ENCODE measurements around the gene SEPTIN12. TPM values are rescaled to one million over a fixed set of nuclear protein-coding genes. Genes with fewer than 3 reads are reported as not detected.

The SEPTIN12 gene
- total and polyA plus RNA-seq, 9 donors: 0.32 TPM; not detected in 8

DNA sequence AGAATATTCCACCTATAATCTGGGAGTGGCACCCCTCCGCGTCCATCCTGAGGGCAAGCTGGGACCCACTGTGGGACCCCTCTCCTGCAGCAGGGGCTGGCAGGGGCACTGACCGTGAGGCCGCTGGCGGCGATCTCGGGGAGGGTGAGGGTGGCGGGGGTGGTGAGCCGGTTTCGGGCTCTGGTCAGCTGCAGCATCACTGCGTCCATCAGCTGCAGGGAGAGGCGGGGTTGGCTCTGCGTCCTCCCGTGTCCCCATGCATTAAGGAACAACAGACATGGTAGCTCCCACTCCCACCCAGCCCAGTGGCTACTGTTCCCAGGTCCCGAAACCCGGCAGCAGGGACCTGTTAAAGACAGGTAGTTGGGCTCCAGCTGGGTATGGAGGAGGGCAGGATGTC, 10.3 kb upstream of the SEPTIN12 start:
- Histone ChIP-seq H3K4me1 (ENCODE audit: insufficient read depth) (peaks cover 7% of the 10 kb centered on the region), H3K36me3 (no peaks in the 10 kb centered on the region), H3K4me3 (no peak overlapping the region), H3K9me3 (no peaks in the 10 kb centered on the region), H3K27ac (no peak overlapping the region), H3K27me3 (no peaks in the 10 kb centered on the region)
- intact Hi-C loops (cut with DNase I): no loop called here
- no peak for DNase-seq
- TF ChIP-seq, protein P1, sequence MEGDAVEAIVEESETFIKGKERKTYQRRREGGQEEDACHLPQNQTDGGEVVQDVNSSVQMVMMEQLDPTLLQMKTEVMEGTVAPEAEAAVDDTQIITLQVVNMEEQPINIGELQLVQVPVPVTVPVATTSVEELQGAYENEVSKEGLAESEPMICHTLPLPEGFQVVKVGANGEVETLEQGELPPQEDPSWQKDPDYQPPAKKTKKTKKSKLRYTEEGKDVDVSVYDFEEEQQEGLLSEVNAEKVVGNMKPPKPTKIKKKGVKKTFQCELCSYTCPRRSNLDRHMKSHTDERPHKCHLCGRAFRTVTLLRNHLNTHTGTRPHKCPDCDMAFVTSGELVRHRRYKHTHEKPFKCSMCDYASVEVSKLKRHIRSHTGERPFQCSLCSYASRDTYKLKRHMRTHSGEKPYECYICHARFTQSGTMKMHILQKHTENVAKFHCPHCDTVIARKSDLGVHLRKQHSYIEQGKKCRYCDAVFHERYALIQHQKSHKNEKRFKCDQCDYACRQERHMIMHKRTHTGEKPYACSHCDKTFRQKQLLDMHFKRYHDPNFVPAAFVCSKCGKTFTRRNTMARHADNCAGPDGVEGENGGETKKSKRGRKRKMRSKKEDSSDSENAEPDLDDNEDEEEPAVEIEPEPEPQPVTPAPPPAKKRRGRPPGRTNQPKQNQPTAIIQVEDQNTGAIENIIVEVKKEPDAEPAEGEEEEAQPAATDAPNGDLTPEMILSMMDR (IDR thresholded peaks at IDR 0.05): no peak
- TF ChIP-seq EP300 (IDR thresholded peaks at IDR 0.05) (no peak), POLR2A (IDR thresholded peaks at IDR 0.05) (no peak)
- WGBS, 3 donors: 87 to 93% (median 91%) methylated on average over 16 of the region's 16 CpGs

DNA sequence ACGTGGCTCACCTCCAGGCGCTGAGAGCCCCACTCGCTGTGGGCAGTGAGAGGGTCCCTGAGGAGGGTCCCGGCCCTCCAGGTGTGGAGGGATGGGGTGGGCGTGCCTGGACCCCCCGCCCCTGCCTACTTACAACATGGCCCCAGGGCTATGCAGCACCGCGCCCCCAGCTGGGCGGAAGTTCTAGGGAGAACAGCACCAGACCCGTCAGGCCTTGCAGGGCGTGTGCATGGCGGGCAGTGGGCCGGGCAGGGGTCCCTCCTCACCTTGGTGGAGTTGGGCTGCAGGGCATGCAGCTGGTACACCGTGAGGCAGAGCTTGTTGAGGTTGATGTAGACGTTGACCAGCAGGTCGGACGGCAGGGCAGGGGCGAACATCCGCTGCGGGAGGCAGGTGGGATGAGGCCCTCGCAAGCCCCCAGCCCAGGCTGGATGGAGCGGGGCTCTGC, 9.7 kb upstream of the SEPTIN12 start:
- Histone ChIP-seq H3K36me3 (no peaks in the 10 kb centered on the region), H3K27me3 (no peaks in the 10 kb centered on the region), H3K4me1 (ENCODE audit: insufficient read depth) (peaks cover 7% of the 10 kb centered on the region), H3K9me3 (no peaks in the 10 kb centered on the region), H3K27ac (no peak overlapping the region), H3K4me3 (no peak overlapping the region)
- no peak for DNase-seq
- intact Hi-C loops (cut with DNase I): no loop called here
- WGBS, 3 donors: 90 to 92% (median 91%) methylated on average over 16 to 22 of the region's 22 CpGs
- TF ChIP-seq, protein P1 (IDR thresholded peaks at IDR 0.05): no peak
- no peak for TF ChIP-seq POLR2A (IDR thresholded peaks at IDR 0.05)
- TF ChIP-seq EP300 (IDR thresholded peaks at IDR 0.05): no peak

DNA sequence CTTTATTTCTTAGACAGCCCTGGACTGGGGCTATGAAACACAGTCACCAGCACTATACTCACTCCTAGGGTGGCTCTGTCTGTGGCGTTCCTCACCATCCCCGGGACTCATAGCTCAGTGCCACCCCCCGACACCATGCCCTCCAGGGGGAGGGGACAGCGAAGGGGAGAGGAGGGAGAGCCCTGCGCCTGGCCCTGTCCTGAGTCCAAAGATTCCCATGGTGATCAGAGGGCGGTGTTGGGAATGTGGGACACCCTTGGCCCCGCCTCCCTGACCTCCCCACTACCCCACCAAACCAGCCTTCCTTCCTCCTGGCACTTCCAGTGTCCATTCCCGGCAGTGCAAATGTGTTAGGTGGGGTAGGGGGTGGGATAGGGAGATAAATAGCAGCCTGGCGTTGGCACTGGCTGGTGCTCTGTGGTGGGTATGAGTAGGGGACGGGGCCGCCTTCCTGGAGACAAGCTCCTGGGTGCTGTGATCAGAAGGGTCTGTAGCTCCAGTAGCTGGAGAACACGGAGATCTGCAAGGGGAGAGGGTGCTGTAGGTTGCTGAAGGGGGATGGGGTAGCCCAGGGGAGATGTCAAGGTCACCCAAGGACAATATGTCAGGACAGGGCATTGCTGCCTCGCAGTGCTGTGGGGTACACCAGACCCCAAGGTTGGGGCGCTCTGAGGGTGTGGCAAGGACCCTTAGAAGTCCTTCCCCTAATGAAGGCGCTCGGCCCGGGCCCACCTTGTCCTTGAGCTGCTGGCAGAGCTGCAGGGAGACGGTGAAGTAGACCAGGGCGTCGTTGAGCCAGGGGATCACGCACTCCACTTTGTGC, 9.0 kb upstream of the SEPTIN12 start:
- no peaks in the 10 kb centered on the region for H3K9me3 ChIP-seq
- H3K27ac ChIP-seq: no peak overlapping the region
- H3K36me3 ChIP-seq: no peaks in the 10 kb centered on the region
- intact Hi-C loops (cut with DNase I): no loop called here
- no peak for DNase-seq
- no peak overlapping the region for H3K4me3 ChIP-seq
- 77 to 83% (median 79%) methylated on average over 21 of the region's 21 CpGs for WGBS, 3 donors
- no peaks in the 10 kb centered on the region for H3K27me3 ChIP-seq
- TF ChIP-seq POLR2A (IDR thresholded peaks at IDR 0.05): no peak
- no peak for TF ChIP-seq EP300 (IDR thresholded peaks at IDR 0.05)
- TF ChIP-seq, protein P1 (IDR thresholded peaks at IDR 0.05): no peak
- peaks cover 7% of the 10 kb centered on the region for H3K4me1 ChIP-seq (ENCODE audit: insufficient read depth)

DNA sequence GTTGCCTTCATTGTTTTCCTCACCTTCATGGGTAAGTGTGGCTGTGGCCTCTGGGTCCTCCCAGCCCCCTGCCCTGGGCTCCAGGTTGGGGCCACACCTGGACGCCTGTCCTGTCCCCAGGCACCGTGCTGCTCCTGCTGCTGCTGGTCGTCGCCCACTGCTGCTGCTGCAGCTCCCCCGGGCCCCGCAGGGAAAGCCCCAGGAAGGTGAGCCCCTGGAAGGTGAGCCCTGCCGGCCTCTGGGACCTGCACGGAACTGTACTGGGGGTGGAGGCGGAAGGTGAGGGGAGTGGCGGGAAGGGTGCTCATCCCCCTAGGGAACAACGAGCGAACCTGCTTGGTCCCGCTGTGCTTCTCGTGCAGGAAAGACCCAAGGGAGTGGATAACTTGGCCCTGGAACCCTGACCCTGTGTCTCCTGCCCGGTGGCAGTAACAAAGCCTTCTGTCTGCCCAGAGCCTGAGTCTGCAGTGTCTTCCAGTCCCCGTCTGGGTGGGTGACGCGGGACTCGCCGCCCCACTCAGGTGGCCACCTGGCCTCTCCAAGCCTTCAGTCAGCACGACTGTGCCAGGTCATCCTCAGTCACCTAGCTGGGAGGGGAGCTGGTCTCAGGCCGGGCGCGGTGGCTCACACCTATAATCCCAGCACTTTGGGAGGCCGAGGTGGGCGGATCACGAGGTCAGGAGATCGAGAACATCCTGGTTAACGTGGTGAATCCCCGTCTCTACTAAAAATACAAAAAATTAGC, 7.9 kb upstream of the SEPTIN12 start:
- Histone ChIP-seq H3K27me3 (no peaks in the 10 kb centered on the region), H3K9me3 (no peaks in the 10 kb centered on the region), H3K4me3 (no peak overlapping the region), H3K4me1 (ENCODE audit: insufficient read depth) (no peaks in the 10 kb centered on the region), H3K27ac (no peak overlapping the region), H3K36me3 (no peaks in the 10 kb centered on the region)
- no peak for DNase-seq
- intact Hi-C loops (cut with DNase I): no loop called here
- no peak for TF ChIP-seq POLR2A (IDR thresholded peaks at IDR 0.05)
- TF ChIP-seq, protein P1 (IDR thresholded peaks at IDR 0.05): no peak
- no peak for TF ChIP-seq EP300 (IDR thresholded peaks at IDR 0.05)
- 89 to 93% (median 90%) methylated on average over 30 of the region's 30 CpGs for WGBS, 3 donors

Measured in ovary (tissue), 9 donors.